ENCODE results near the gene LMF1. TPM values are rescaled to one million over a fixed set of nuclear protein-coding genes. Genes with fewer than 3 reads are reported as not detected.
A peak's percentile ranks its signal among the peaks of the same experiment; 100 is the strongest.
"Not testable (repeated sequence)": the region's sequence is repeated elsewhere in the genome, so short reads cannot be mapped to it uniquely, and the experiment has no call there.

The LMF1 gene
- total RNA-seq, 1 donor: 35.8 TPM

DNA sequence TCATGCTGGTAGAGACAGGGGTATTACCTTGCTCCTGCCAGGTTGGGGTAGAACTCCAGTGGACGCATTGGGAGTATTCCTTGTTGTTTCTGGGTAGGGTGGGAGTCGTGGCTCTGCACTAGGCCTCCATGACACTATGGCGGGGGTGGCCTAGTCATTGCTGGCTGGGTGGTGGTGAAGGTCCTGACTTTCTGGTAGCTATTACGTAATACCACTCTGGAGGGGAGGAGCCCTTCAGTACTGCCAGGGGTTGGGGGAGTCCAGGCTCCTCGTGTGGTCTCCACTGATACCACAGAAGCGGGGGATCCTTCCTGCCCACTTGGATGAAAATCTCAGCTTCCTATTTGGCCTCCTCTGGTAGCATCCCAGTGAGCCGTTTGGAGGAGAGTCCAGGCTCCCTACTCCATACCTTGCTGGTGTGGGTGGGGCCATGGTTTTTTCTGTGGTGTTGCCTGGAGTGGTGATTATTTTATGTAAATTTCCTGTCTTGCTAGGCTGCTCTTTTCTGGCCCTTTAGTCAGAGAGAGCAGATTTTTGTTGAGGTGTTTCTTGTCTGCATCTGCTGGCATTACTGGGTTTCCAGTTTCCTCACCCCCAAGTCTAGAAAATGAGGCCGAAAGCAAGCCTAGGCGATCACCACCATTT is 104.4 kb downstream of the LMF1 start:
- Histone ChIP-seq H3K4me3 (ENCODE audit: insufficient read depth, low read length) (no peak overlapping the region), H4K20me1 (ENCODE audit: insufficient read depth, low read length) (no peaks in the 10 kb centered on the region), H3K9me3 (ENCODE audit: low read depth, low read length) (no peaks in the 10 kb centered on the region), H3K36me3 (ENCODE audit: insufficient read depth, low read length) (no peaks in the 10 kb centered on the region), H3K27me3 (ENCODE audit: insufficient read depth, low read length) (no peaks in the 10 kb centered on the region), H3K79me2 (ENCODE audit: insufficient read depth, low read length) (no peaks in the 10 kb centered on the region), H3K4me2 (ENCODE audit: insufficient read depth, low read length) (no peak overlapping the region), H3K27ac (ENCODE audit: low read depth, low read length) (no peak overlapping the region), H3K4me1 (ENCODE audit: insufficient read depth, low read length) (no peaks in the 10 kb centered on the region), H2AFZ (ENCODE audit: low read length) (no peak overlapping the region)
- TF ChIP-seq, protein P1, sequence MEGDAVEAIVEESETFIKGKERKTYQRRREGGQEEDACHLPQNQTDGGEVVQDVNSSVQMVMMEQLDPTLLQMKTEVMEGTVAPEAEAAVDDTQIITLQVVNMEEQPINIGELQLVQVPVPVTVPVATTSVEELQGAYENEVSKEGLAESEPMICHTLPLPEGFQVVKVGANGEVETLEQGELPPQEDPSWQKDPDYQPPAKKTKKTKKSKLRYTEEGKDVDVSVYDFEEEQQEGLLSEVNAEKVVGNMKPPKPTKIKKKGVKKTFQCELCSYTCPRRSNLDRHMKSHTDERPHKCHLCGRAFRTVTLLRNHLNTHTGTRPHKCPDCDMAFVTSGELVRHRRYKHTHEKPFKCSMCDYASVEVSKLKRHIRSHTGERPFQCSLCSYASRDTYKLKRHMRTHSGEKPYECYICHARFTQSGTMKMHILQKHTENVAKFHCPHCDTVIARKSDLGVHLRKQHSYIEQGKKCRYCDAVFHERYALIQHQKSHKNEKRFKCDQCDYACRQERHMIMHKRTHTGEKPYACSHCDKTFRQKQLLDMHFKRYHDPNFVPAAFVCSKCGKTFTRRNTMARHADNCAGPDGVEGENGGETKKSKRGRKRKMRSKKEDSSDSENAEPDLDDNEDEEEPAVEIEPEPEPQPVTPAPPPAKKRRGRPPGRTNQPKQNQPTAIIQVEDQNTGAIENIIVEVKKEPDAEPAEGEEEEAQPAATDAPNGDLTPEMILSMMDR (IDR thresholded peaks at IDR 0.05; ENCODE audit: extremely low read depth, low read depth, low read length): no peak
- DNase-seq (ENCODE audit: insufficient read length, low spot score, missing footprints): peak; percentile 42

DNA sequence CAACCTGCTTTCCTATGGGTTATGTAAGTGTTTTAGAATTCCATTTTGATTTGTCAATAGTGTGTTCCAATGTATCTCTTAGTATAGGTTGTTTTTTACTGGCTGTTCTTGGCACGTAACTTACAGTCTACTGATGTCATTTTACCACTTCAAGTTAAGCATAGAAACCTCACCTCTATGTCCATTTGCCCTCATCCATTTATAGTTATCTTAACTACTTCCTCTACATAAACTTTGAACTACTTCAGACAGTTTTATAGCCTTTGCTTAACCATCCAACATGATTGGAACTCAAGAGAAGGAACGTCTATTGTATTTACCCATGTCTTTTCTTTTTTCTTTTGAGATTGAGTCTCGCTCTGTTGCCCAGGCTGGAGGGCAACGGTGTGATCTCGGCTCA is 105.8 kb downstream of the LMF1 start:
- Histone ChIP-seq H4K20me1 (ENCODE audit: insufficient read depth, low read length) (no peaks in the 10 kb centered on the region), H3K4me2 (ENCODE audit: insufficient read depth, low read length) (no peak overlapping the region), H3K4me1 (ENCODE audit: insufficient read depth, low read length) (no peaks in the 10 kb centered on the region), H3K27me3 (ENCODE audit: insufficient read depth, low read length) (no peaks in the 10 kb centered on the region), H3K9me3 (ENCODE audit: low read depth, low read length) (no peaks in the 10 kb centered on the region), H3K79me2 (ENCODE audit: insufficient read depth, low read length) (no peaks in the 10 kb centered on the region), H3K36me3 (ENCODE audit: insufficient read depth, low read length) (no peaks in the 10 kb centered on the region), H2AFZ (ENCODE audit: low read length) (no peak overlapping the region), H3K27ac (ENCODE audit: low read depth, low read length) (no peak overlapping the region), H3K4me3 (ENCODE audit: insufficient read depth, low read length) (no peak overlapping the region)
- DNase-seq (ENCODE audit: insufficient read length, low spot score, missing footprints): peak; percentile 34
- TF ChIP-seq, protein P1 (IDR thresholded peaks at IDR 0.05; ENCODE audit: extremely low read depth, low read depth, low read length): no peak

DNA sequence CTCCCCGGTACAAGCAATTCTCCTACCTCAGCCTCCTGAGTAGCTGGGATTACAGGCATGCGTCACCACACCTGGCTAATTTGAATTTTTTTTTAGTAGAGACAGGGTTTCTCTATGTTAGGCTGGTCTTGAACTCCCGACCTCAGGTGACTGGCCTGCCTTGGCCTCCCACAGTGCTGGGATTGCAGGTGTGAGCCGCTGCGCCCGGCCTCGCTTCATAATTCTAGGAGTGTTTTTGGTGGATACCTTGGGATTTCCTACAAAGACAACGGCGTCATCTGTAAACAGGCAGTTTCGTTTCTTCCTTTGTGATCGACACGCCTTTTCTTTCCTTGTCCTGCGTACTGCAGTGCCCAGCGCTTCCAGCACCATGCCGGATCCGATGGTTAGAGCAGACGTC is 109.3 kb downstream of the LMF1 start:
- H4K20me1 ChIP-seq (ENCODE audit: insufficient read depth, low read length): no peaks in the 10 kb centered on the region
- H3K27ac ChIP-seq (ENCODE audit: low read depth, low read length): no peak overlapping the region
- H3K4me3 ChIP-seq (ENCODE audit: insufficient read depth, low read length): no peak overlapping the region
- H3K9me3 ChIP-seq (ENCODE audit: low read depth, low read length): no peaks in the 10 kb centered on the region
- no peaks in the 10 kb centered on the region for H3K79me2 ChIP-seq (ENCODE audit: insufficient read depth, low read length)
- no peak overlapping the region for H3K4me2 ChIP-seq (ENCODE audit: insufficient read depth, low read length)
- no peaks in the 10 kb centered on the region for H3K27me3 ChIP-seq (ENCODE audit: insufficient read depth, low read length)
- no peak overlapping the region for H2AFZ ChIP-seq (ENCODE audit: low read length)
- no peaks in the 10 kb centered on the region for H3K36me3 ChIP-seq (ENCODE audit: insufficient read depth, low read length)
- TF ChIP-seq, protein P1 (IDR thresholded peaks at IDR 0.05; ENCODE audit: extremely low read depth, low read depth, low read length): no peak
- H3K4me1 ChIP-seq (ENCODE audit: insufficient read depth, low read length): no peaks in the 10 kb centered on the region
- DNase-seq (ENCODE audit: insufficient read length, low spot score, missing footprints): no peak

DNA sequence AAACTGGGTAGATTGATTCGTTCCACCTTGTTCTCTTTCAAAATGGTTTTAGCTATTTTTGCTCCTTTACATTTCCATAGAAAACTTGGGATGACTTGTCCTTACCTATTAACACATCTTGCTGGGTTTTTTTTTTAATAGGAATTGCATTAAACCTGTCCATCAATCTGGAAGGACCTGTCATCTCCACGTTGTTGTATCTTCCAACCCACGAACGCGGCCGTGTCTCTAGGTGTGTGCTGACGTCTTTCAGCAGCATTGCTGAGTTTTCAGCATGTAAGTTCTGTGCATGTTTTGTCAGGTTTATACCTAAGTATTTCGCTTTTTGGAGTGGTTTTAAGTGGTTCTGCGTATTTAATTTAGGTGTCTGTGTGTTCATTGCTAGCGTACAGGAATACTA is 109.9 kb downstream of the LMF1 start:
- no peak overlapping the region for H2AFZ ChIP-seq (ENCODE audit: low read length)
- no peak overlapping the region for H3K27ac ChIP-seq (ENCODE audit: low read depth, low read length)
- no peaks in the 10 kb centered on the region for H3K36me3 ChIP-seq (ENCODE audit: insufficient read depth, low read length)
- no peaks in the 10 kb centered on the region for H3K79me2 ChIP-seq (ENCODE audit: insufficient read depth, low read length)
- no peak overlapping the region for H3K4me2 ChIP-seq (ENCODE audit: insufficient read depth, low read length)
- no peak overlapping the region for H3K4me3 ChIP-seq (ENCODE audit: insufficient read depth, low read length)
- DNase-seq (ENCODE audit: insufficient read length, low spot score, missing footprints): peak; percentile 59
- no peaks in the 10 kb centered on the region for H3K27me3 ChIP-seq (ENCODE audit: insufficient read depth, low read length)
- H4K20me1 ChIP-seq (ENCODE audit: insufficient read depth, low read length): no peaks in the 10 kb centered on the region
- TF ChIP-seq, protein P1 (IDR thresholded peaks at IDR 0.05; ENCODE audit: extremely low read depth, low read depth, low read length): no peak
- no peaks in the 10 kb centered on the region for H3K9me3 ChIP-seq (ENCODE audit: low read depth, low read length)
- no peaks in the 10 kb centered on the region for H3K4me1 ChIP-seq (ENCODE audit: insufficient read depth, low read length)

DNA sequence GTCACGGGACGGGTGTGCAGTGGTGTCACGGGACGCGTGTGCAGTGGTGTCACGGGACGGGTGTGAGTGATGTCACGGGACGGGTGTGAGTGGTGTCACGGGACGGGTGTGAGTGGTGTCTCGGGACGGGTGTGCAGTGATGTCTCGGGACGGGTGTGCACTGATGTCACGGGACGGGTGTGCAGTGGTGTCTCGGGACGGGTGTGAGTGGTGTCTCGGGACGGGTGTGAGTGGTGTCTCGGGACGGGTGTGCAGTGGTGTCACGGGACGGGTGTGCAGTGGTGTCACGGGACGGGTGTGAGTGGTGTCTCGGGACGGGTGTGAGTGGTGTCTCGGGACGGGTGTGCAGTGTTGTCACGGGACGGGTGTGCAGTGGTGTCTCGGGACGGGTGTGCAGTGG is 111.8 kb downstream of the LMF1 start:
- not testable (repeated sequence) for H3K36me3 ChIP-seq (ENCODE audit: insufficient read depth, low read length); H3K27ac ChIP-seq (ENCODE audit: low read depth, low read length); H3K79me2 ChIP-seq (ENCODE audit: insufficient read depth, low read length); H3K4me3 ChIP-seq (ENCODE audit: insufficient read depth, low read length); H3K27me3 ChIP-seq (ENCODE audit: insufficient read depth, low read length); DNase-seq (ENCODE audit: insufficient read length, low spot score, missing footprints); H4K20me1 ChIP-seq (ENCODE audit: insufficient read depth, low read length); H2AFZ ChIP-seq (ENCODE audit: low read length); H3K4me1 ChIP-seq (ENCODE audit: insufficient read depth, low read length); H3K9me3 ChIP-seq (ENCODE audit: low read depth, low read length); H3K4me2 ChIP-seq (ENCODE audit: insufficient read depth, low read length)

DNA sequence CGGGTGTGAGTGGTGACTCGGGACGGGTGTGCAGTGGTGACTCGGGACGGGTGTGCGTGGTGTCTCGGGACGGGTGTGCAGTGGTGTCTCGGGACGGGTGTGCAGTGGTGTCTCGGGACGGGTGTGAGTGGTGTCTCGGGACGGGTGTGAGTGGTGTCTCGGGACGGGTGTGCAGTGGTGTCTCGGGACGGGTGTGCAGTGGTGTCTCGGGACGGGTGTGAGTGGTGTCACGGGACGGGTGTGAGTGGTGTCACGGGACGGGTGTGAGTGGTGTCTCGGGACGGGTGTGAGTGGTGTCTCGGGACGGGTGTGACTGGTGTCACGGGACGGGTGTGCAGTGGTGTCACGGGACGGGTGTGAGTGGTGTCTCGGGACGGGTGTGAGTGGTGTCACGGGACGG is 112.3 kb downstream of the LMF1 start:
- not testable (repeated sequence) for DNase-seq (ENCODE audit: insufficient read length, low spot score, missing footprints); H3K9me3 ChIP-seq (ENCODE audit: low read depth, low read length); H3K79me2 ChIP-seq (ENCODE audit: insufficient read depth, low read length); H2AFZ ChIP-seq (ENCODE audit: low read length); H3K4me3 ChIP-seq (ENCODE audit: insufficient read depth, low read length); H4K20me1 ChIP-seq (ENCODE audit: insufficient read depth, low read length); H3K27ac ChIP-seq (ENCODE audit: low read depth, low read length); H3K4me2 ChIP-seq (ENCODE audit: insufficient read depth, low read length); H3K36me3 ChIP-seq (ENCODE audit: insufficient read depth, low read length); H3K4me1 ChIP-seq (ENCODE audit: insufficient read depth, low read length); H3K27me3 ChIP-seq (ENCODE audit: insufficient read depth, low read length)

Data from osteoblast (primary cell).